Activated naive CD8-positive, alpha-beta T cell treated with anti-CD3 and anti-CD28 coated beads, Interleukin-2, amount 50 U/mL, for 24 hours (primary cell): ENCODE results near the gene VSIG1.

Experiments
- ATAC-seq: fragments of 150-1000 bp; cut with Tn5 transposase; one replicate; pipeline ENCODE4 v1.10.0; 2021
- DNase-seq: peaks from one replicate; pipeline ENCODE4 v3.0.0; 2021
- H3K27ac Mint-ChIP-seq: one replicate; pipeline ENCODE4 v1.8.0; 2021; ENCODE audit warnings: mild to moderate bottlenecking, mixed read lengths
- H3K27me3 Mint-ChIP-seq: one replicate; pipeline ENCODE4 v1.8.0; 2021; ENCODE audit warnings: mixed read lengths
- H3K36me3 Mint-ChIP-seq: one replicate; pipeline ENCODE4 v1.8.0; 2021; ENCODE audit warnings: low read depth, mixed read lengths
- H3K4me1 Mint-ChIP-seq: one replicate; pipeline ENCODE4 v1.8.0; 2021; ENCODE audit warnings: mixed read lengths
- H3K4me3 Mint-ChIP-seq: one replicate; pipeline ENCODE4 v1.8.0; 2021; ENCODE audit warnings: mild to moderate bottlenecking, moderate library complexity, mixed read lengths
- H3K9me3 Mint-ChIP-seq: one replicate; pipeline ENCODE4 v1.8.0; 2021; ENCODE audit warnings: mixed read lengths

The VSIG1 gene

DNA sequence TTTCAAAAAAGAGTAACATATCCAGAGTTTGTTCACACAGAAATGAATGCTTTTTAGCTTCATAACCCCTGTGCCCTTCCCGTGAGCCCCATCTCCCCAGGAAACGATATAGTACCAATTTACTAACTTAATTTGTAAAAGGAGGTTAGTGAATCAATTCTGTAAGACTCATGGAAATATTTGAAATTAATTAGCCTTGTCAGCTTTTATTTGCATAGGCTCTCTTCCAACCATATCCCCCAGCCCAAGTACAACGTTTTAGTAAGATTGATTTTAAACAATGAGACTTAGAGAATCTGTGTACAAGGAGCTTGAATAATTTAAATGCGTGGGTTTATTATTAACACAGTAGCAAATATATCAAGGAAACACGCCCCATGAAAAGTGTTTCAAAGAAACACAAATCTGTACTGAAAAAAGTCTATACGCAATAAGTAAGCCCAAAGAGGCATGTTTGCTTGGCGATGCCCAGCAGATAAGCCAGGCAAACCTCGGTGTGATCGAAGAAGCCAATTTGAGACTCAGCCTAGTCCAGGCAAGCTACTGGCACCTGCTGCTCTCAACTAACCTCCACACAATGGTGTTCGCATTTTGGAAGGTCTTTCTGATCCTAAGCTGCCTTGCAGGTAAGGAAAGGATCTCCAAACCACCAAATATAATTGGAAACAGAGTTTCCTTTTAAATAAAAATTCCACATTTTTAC lies at the start of gene VSIG1:
TSS of gene VSIG1 (plus strand) at position 512 of the 703 bp plus-strand sequence. CDS start at position 578, 66 bp downstream.
- H3K9me3 Mint-ChIP-seq, result no peaks in the 10 kb centered on the region
- DNase-seq (no peak), ATAC-seq (no peak)
- H3K36me3 Mint-ChIP-seq, result no peaks in the 10 kb centered on the region
- no peak within 1 kb of the TSS for H3K4me3 Mint-ChIP-seq
- no peaks in the 10 kb centered on the region for H3K27me3 Mint-ChIP-seq
- no peak within 1 kb of the TSS for H3K27ac Mint-ChIP-seq
- H3K4me1 Mint-ChIP-seq, result peaks cover 5% of the 10 kb centered on the region

DNA sequence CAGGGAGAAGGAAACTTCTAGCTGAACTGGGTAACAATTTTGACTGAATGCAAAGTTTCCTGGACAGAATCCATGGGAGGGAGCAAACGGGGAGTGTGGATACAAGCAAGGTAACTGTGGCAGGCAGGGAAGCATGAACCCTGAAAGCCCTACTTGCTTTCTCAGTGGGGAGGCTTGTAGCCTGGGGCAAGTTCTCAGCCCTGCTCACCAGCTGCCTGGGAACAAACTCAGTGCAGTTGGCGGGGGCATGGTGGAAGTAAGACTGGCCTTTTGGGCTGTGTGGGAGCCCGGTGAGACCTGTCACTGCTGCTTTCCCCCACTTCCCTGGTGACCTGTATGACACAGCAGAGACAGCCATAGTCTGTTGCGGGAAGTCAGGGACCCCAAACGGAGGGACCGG lies 48.7 kb upstream of the VSIG1 start:
- ATAC-seq (no peak), DNase-seq (no peak)
- H3K36me3 Mint-ChIP-seq, result peaks cover 1% of the 10 kb centered on the region
- H3K4me1 Mint-ChIP-seq, result no peaks in the 10 kb centered on the region
- H3K9me3 Mint-ChIP-seq, result peaks cover 3% of the 10 kb centered on the region
- no peak overlapping the region for H3K27ac Mint-ChIP-seq
- no peak overlapping the region for H3K4me3 Mint-ChIP-seq
- H3K27me3 Mint-ChIP-seq, result peaks cover 2% of the 10 kb centered on the region

DNA sequence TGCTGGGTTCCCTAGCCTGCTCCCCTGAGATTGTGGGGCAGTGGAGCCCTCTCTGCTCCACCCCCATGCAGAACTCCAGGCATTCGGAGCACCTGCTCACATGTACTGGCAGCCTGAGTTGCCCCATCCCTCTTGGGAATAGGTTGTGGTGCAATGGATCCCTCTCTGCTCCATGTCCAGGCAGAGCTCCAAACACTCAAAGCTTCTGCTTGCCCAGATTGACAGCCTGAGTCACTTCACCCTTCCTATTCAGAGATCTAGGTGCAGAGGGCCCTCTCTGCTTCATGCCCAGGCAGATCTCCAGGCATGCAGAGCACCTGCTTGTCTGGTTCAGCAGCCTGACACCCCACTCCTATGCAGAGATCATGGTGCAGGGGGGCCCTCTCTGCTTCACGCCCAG lies 44.1 kb upstream of the VSIG1 start:
- H3K9me3 Mint-ChIP-seq, result no peaks in the 10 kb centered on the region
- DNase-seq, result no peak

DNA sequence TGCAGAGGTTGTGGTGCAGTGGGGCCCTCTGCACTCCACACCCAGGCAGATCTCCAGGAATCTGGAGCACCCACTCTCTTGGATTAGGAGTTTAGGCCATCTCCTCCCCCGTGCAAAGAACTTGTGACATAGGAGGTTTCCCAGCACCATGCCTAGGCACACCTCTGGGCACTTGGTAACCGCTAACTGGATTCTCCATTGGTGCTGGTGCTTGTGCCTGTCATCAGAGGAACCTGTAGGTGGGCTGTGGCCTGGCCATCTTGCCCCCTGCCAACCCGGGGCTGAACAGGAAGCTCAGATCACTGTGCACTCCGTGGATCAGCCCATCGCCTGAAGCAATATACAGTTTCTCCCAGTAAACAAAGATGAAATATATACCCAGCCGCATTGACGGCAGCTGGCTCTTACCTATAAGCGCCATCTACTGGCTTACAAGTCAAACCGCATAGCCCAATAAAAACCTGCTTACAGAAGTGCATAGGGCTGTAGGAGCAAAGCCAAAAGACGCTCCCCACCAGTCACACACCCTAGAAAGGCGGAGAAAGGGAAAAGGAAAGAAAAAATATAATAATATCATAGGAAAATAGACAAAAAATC lies 43.5 kb upstream of the VSIG1 start:
- H3K27ac Mint-ChIP-seq, result no peak overlapping the region

More for the DNA sequence above, 44.1 kb upstream of the VSIG1 start:
- ATAC-seq, result no peak
- H3K27ac Mint-ChIP-seq, result no peak overlapping the region
- H3K27me3 Mint-ChIP-seq, result peaks cover 3% of the 10 kb centered on the region
- no peaks in the 10 kb centered on the region for H3K36me3 Mint-ChIP-seq
- no peaks in the 10 kb centered on the region for H3K4me1 Mint-ChIP-seq
- H3K4me3 Mint-ChIP-seq, result no peak overlapping the region

DNA sequence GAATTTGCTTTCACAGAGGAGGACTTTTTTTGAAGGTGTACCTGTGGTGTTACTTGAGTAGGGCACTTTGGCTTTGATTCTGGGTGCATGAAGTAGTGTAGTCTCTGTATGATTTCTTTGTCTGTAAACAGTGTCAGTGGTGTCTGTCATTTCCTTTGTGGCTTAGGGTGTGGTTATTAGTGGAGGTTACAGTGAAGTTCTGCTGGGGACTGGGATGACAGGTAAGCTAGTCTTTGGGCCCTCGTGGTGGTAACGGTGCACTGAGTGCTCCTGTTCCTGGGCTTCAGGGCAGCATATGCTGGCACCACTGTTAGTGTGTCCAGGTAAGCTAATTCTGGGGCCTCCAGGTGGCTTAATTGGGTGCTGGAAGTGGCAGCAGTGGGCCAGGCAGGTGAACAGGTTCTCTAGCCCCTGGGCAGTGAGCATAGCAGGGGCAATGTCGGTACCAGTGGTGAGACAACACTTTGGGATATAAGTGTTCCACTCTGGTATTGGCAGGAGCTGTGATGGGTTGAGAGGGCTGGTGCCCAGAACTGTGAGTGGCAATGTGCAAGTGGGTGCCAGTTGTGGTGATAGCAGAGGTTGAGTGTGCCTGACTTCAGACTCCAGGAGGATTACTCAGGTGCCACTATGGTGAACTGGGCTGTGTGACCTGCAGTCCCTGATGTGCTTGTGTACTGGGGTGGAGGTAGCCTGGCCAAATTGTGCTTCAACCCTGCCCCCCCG lies 26.0 kb upstream of the VSIG1 start:
- H3K27me3 Mint-ChIP-seq, result no peaks in the 10 kb centered on the region
- no peaks in the 10 kb centered on the region for H3K36me3 Mint-ChIP-seq
- H3K27ac Mint-ChIP-seq, result no peak overlapping the region
- no peak for ATAC-seq
- peaks cover 46% of the 10 kb centered on the region for H3K4me1 Mint-ChIP-seq
- H3K9me3 Mint-ChIP-seq, result peaks cover 6% of the 10 kb centered on the region
- DNase-seq, result no peak
- no peak overlapping the region for H3K4me3 Mint-ChIP-seq

More for the DNA sequence above, 43.5 kb upstream of the VSIG1 start:
- ATAC-seq (peak; percentile 57), DNase-seq (no peak)
- H3K36me3 Mint-ChIP-seq, result no peaks in the 10 kb centered on the region
- H3K9me3 Mint-ChIP-seq, result no peaks in the 10 kb centered on the region
- peaks cover 3% of the 10 kb centered on the region for H3K27me3 Mint-ChIP-seq
- no peak overlapping the region for H3K4me3 Mint-ChIP-seq
- H3K4me1 Mint-ChIP-seq, result no peaks in the 10 kb centered on the region

DNA sequence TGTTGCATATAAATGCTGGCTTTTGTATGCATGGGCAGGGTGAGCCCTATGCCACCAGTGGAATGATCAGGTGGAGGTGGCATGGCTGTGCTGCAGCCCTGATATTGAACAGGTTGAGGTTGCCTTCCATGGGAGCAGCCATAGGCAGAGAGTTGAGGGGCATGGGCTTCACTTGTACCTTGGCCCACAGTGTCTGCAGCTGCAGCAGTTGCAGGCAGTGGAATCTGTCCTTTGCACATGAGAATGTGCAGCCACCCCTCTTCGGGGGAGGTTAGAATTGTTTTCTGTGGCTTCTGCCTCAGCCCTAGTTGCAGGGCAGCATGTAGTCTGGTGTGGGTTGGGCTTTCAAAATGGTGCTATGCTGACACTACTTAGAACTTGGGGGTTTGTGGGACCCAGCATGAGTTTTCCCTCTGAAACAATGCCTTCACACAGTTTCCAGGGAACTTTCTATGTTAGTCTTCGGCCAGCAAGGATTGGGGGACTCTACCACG lies 25.4 kb upstream of the VSIG1 start:
- no peak for ATAC-seq
- Mint-ChIP-seq H3K27ac (no peak overlapping the region), H3K9me3 (peaks cover under 1% of the 10 kb centered on the region), H3K27me3 (no peaks in the 10 kb centered on the region), H3K4me3 (no peak overlapping the region), H3K36me3 (no peaks in the 10 kb centered on the region), H3K4me1 (peaks cover 51% of the 10 kb centered on the region)
- DNase-seq, result no peak

- H3K4me3 Mint-ChIP-seq, result no peak overlapping the region
- DNase-seq (no peak), ATAC-seq (no peak)
- H3K4me1 Mint-ChIP-seq, result peaks cover 59% of the 10 kb centered on the region
- no peaks in the 10 kb centered on the region for H3K9me3 Mint-ChIP-seq
- no peaks in the 10 kb centered on the region for H3K27me3 Mint-ChIP-seq
- H3K27ac Mint-ChIP-seq, result peak overlapping the region; percentile 56
- H3K36me3 Mint-ChIP-seq, result no peaks in the 10 kb centered on the region
Observed at GRCh38 chrX:108020631-108021030, 24.2 kb upstream of the VSIG1 start.

- ATAC-seq (peak; percentile 85), DNase-seq (no peak)
- Mint-ChIP-seq H3K4me3 (peak overlapping the region; percentile 39), H3K27me3 (no peaks in the 10 kb centered on the region), H3K9me3 (no peaks in the 10 kb centered on the region), H3K27ac (peak overlapping the region; percentile 71), H3K36me3 (no peaks in the 10 kb centered on the region), H3K4me1 (peaks cover 70% of the 10 kb centered on the region)
Observed at GRCh38 chrX:108022491-108023089, 22.3 kb upstream of the VSIG1 start.

DNA sequence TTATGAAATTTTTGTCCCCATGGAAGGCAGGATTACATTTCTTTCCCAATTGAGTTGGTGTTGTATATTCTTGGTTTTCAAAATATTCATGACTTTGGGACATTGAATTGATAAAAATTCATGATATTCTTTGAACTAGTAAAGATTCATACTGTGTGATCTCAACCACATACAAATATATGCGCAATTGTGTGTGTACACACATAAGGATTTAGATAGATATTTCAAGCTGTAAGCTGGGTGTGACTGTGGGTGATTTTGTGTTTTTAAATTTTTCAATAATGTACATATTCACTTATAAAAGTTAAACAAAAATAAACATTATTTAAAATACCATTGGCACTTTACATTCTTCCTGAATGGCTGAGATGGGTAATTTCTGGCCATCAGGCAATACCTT lies 19.5 kb upstream of the VSIG1 start:
- Mint-ChIP-seq H3K36me3 (no peaks in the 10 kb centered on the region), H3K27me3 (no peaks in the 10 kb centered on the region), H3K9me3 (no peaks in the 10 kb centered on the region), H3K4me1 (peaks cover 68% of the 10 kb centered on the region), H3K4me3 (no peak overlapping the region), H3K27ac (no peak overlapping the region)
- DNase-seq (no peak), ATAC-seq (no peak)

- no peak for ATAC-seq
- H3K27me3 Mint-ChIP-seq, result no peaks in the 10 kb centered on the region
- no peak for DNase-seq
- peak overlapping the region; percentile 11 for H3K4me3 Mint-ChIP-seq
- no peaks in the 10 kb centered on the region for H3K9me3 Mint-ChIP-seq
- peaks cover 68% of the 10 kb centered on the region for H3K4me1 Mint-ChIP-seq
- no peak overlapping the region for H3K27ac Mint-ChIP-seq
- H3K36me3 Mint-ChIP-seq, result no peaks in the 10 kb centered on the region
Observed at GRCh38 chrX:108025954-108026600, 18.8 kb upstream of the VSIG1 start.

DNA sequence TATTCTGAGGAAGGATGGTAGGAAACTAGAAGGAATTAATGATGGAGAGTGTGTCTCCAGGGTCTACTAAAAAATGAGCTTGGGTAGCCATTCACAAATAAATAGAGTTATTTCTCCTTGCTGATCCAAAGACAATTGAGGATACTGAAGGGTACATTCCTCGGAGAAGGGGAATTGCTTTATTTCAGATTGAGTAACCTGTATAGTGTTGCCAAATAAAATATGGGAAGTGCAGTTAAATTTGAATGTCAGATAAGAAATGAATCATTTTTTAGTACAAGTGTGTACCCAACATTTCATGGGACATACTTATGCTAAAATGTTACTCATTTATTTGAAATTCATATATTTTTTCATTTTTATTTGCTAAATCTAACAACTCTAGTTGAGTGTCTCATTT lies 16.0 kb upstream of the VSIG1 start:
- DNase-seq (no peak), ATAC-seq (no peak)
- no peak overlapping the region for H3K4me3 Mint-ChIP-seq
- no peaks in the 10 kb centered on the region for H3K27me3 Mint-ChIP-seq
- no peaks in the 10 kb centered on the region for H3K9me3 Mint-ChIP-seq
- H3K36me3 Mint-ChIP-seq, result no peaks in the 10 kb centered on the region
- H3K4me1 Mint-ChIP-seq, result peaks cover 54% of the 10 kb centered on the region
- H3K27ac Mint-ChIP-seq, result no peak overlapping the region

DNA sequence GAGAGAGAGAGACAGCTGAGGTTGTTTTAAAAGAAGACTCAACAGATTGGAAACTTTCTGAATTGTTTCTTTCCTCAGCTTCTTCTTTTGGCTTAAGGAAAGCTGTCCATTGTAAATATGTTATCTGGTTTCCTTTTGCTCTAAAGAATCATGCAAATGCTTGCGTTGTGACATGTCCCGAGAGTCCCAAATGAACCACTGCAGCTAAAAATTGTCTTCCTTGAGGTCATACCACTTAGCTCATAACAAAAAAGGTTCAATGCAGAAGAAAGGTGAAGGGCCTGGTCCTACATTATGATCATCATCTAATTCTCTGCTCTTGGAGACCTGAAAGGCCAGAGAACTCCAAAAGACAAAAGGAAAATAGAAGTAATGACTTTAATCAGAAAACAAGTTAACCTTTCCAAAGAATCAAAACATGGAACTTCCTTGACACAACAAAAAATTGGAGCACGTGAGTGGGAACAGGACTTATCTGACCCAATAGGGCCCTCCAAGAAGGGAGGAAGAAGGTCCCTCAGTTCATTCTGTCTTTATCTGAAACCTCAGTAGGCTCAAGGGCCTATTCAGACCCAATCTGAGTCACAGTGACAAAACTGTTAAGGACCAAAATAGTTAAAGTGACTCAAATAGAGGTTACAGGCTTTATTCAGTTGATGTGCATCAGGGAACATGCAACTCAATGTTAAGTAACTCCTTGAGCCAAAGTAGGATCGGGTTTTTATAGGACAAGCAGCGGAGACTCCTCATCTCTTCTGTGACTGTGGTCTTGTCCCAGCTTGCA lies 14.7 kb upstream of the VSIG1 start:
- Mint-ChIP-seq H3K4me3 (no peak overlapping the region), H3K9me3 (no peaks in the 10 kb centered on the region), H3K4me1 (peaks cover 47% of the 10 kb centered on the region), H3K27me3 (no peaks in the 10 kb centered on the region), H3K36me3 (no peaks in the 10 kb centered on the region), H3K27ac (no peak overlapping the region)
- no peak for DNase-seq
- ATAC-seq, result peak; percentile 65

GRCh38 chrX:108032944-108033343 lies 11.9 kb upstream of the VSIG1 start:
- ATAC-seq (no peak), DNase-seq (no peak)

GRCh38 chrX:108033890-108034289 lies 11.0 kb upstream of the VSIG1 start:
- DNase-seq, result no peak
- Mint-ChIP-seq H3K4me1 (peaks cover 44% of the 10 kb centered on the region), H3K27me3 (no peaks in the 10 kb centered on the region), H3K36me3 (no peaks in the 10 kb centered on the region), H3K27ac (no peak overlapping the region), H3K4me3 (no peak overlapping the region), H3K9me3 (no peaks in the 10 kb centered on the region)
- ATAC-seq, result no peak

More at GRCh38 chrX:108032944-108033343, 11.9 kb upstream of the VSIG1 start:
- H3K9me3 Mint-ChIP-seq, result no peaks in the 10 kb centered on the region
- no peaks in the 10 kb centered on the region for H3K36me3 Mint-ChIP-seq
- H3K27me3 Mint-ChIP-seq, result no peaks in the 10 kb centered on the region
- H3K27ac Mint-ChIP-seq, result no peak overlapping the region
- peaks cover 48% of the 10 kb centered on the region for H3K4me1 Mint-ChIP-seq
- H3K4me3 Mint-ChIP-seq, result no peak overlapping the region
